AG04450 (cell line): Measurements from ENCODE around the gene AGBL3. TPM values are rescaled to one million over a fixed set of nuclear protein-coding genes. Genes with fewer than 3 reads are reported as not detected.

Experiments
- CTCF ChIA-PET: fragments of 300-600, 350-600 bp; formaldehyde crosslinking; extraction: SDS; loops from one replicate; lab custom pipeline; 2022; ENCODE audit warnings: antibody characterized with exemption, inconsistent platforms; lab: Charles Lee
- POLR2A ChIA-PET: fragments of 350-600 bp; formaldehyde crosslinking; extraction: SDS; loops from one replicate; lab custom pipeline; 2021; ENCODE audit warnings: antibody characterized with exemption, inconsistent platforms; lab: Yijun Ruan, JAX
- DNase-seq: peaks from one replicate; pipeline ENCODE4 v3.0.0-alpha.2; 2011; ENCODE audit warnings: low read depth, low spot score
- H3K27ac ChIP-seq: one replicate; pipeline ENCODE4 v1.5.1; 2012; ENCODE audit warnings: low read depth, low read length, control low read depth
- H3K27me3 ChIP-seq: one replicate; pipeline ENCODE4 v1.6.0; 2012; ENCODE audit warnings: low read length; ENCODE audit not compliant: control insufficient read depth, insufficient read depth
- H3K4me3 ChIP-seq: 2 replicates; pipeline ENCODE4 v1.5.1; 2011; ENCODE audit warnings: mild to moderate bottlenecking, low read depth, low read length, control low read depth
- H3K9me3 ChIP-seq: 2 replicates; pipeline ENCODE4 v1.5.1; 2012; ENCODE audit warnings: low read length; ENCODE audit not compliant: control insufficient read depth, insufficient read depth
- polyA plus RNA-seq: library from polyadenylated mRNA; depleted of rRNA; stranded (reverse); fragments of >200 nt; gene quantifications from 2 replicates; pipeline ENCODE4 v1.2.3, GENCODE V29; 2011
- TF ChIP-seq, protein P1 (sequence below): IDR thresholded peaks from 2 replicates; pipeline ENCODE4 v1.5.1; 2011; ENCODE audit warnings: low read depth, low read length, control low read depth, inconsistent platforms

Gene AGBL3
- polyA plus RNA-seq, 1 experiment: 0.38 TPM

DNA sequence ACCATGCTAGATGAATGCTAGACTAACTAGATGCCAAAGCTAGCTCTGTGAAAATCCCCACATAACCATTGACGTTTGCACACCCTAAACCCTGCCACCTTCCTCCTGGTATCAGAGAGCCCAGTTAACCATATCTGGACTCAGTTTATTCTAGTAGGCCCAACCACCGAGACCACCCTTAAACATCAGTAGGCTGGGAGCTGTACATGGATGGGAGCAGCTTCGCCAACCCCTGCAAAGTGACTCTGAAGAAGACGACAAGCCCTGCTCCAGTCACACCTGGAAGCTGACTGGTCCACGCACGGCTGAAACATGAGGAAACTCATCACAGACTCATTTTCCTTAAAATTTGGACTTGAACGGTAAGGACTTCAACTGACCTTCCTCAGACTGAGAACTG is 188.6 kb downstream of the AGBL3 start:
- TF ChIP-seq, protein P1, sequence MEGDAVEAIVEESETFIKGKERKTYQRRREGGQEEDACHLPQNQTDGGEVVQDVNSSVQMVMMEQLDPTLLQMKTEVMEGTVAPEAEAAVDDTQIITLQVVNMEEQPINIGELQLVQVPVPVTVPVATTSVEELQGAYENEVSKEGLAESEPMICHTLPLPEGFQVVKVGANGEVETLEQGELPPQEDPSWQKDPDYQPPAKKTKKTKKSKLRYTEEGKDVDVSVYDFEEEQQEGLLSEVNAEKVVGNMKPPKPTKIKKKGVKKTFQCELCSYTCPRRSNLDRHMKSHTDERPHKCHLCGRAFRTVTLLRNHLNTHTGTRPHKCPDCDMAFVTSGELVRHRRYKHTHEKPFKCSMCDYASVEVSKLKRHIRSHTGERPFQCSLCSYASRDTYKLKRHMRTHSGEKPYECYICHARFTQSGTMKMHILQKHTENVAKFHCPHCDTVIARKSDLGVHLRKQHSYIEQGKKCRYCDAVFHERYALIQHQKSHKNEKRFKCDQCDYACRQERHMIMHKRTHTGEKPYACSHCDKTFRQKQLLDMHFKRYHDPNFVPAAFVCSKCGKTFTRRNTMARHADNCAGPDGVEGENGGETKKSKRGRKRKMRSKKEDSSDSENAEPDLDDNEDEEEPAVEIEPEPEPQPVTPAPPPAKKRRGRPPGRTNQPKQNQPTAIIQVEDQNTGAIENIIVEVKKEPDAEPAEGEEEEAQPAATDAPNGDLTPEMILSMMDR: no peak
- H3K9me3 ChIP-seq: peaks cover 6% of the 10 kb centered on the region; the same call in 1 of the 2 replicates
- ChIA-PET CTCF (no interaction called here), POLR2A (no interaction called here)
- no peaks in the 10 kb centered on the region for H3K27me3 ChIP-seq
- H3K27ac ChIP-seq: no peak overlapping the region
- no peak for DNase-seq
- no peak overlapping the region for H3K4me3 ChIP-seq

DNA sequence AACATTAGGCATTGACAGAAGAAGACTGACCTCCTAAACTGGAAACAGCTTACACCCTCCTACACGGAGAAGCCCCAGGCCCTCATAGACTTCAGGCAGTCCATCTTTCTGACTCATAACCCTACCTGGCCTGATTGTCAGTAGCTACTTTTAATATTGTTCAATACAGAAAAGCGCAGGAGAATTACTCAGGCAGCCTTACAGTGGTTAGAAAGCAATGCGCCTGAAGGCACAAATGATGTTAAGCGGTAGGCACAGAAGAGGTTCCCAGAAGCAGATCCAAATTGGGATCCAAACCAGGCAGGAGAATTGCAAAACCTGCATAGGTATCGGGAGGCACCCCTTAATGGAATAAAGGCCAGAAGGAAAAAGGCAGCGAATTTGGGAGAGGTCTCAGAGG is 189.6 kb downstream of the AGBL3 start:
- TF ChIP-seq, protein P1: no peak
- CTCF ChIA-PET: no interaction called here
- H3K27me3 ChIP-seq: no peaks in the 10 kb centered on the region
- no peak overlapping the region for H3K27ac ChIP-seq
- H3K9me3 ChIP-seq: peaks cover 11% of the 10 kb centered on the region; the same call in 1 of the 2 replicates
- POLR2A ChIA-PET: no interaction called here
- DNase-seq: no peak
- no peak overlapping the region for H3K4me3 ChIP-seq

DNA sequence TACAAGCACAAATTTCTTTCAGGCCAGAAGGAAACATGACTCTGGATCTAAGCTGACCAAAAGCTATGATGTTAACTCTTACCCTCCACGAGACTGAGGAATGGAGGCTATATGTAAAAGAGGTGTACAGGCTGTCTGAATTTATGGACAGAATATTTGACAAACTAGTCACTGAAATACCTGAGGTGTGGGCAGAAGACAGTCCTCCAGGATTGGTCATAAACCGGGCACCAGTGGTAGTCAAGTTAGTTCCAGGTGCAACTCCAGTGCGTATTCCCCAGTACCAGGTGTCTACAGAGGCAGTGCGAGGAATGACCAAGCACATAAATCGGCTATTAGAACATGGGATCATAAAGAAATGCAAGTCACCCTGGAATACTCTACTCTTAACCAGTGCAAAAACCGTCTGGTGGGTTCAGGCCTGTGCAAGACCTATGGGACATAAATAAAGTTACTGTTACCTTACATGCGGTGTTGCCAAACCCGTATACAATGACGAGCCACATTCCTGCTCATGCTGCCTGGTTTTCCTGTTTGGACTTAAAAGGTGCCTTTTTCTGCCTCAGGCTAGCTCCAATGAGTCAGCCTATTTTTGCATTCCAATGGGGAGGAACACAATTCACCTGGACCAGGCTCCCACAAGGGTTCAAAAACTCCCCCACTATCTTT is 190.9 kb downstream of the AGBL3 start:
- H3K9me3 ChIP-seq: peaks cover 19% of the 10 kb centered on the region
- H3K27ac ChIP-seq: no peak overlapping the region
- no peak overlapping the region for H3K4me3 ChIP-seq
- ChIA-PET POLR2A (no interaction called here), CTCF (no interaction called here)
- no peak for DNase-seq
- TF ChIP-seq, protein P1: no peak
- no peaks in the 10 kb centered on the region for H3K27me3 ChIP-seq

DNA sequence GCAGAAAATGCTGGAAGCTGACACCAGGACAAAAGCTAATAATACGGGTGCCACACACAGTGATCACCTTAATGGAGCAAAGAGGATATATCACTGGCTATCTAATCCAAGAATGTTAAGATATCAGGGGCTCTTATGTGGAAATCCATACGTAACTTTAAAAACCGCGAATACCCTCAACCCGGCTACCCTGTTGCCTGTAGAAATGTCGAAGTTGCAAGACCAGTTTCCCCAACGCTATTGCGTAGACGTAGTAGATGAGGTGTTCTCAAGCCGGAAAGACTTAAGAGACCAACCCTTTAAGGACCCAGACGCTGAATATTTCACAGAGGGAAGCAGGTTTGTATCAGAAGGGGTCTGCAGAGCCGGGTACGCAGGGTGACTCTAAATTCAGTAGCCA is 192.1 kb downstream of the AGBL3 start:
- TF ChIP-seq, protein P1: no peak
- H3K4me3 ChIP-seq: no peak overlapping the region
- no peaks in the 10 kb centered on the region for H3K27me3 ChIP-seq
- no peak overlapping the region for H3K27ac ChIP-seq
- ChIA-PET CTCF (interaction anchor here (1.4 kb wide), 1 partner anchor 96 kb away, joined by 3 read pairs; no protein-coding TSS in a partner anchor), POLR2A (no interaction called here)
- peaks cover 29% of the 10 kb centered on the region for H3K9me3 ChIP-seq
- no peak for DNase-seq

DNA sequence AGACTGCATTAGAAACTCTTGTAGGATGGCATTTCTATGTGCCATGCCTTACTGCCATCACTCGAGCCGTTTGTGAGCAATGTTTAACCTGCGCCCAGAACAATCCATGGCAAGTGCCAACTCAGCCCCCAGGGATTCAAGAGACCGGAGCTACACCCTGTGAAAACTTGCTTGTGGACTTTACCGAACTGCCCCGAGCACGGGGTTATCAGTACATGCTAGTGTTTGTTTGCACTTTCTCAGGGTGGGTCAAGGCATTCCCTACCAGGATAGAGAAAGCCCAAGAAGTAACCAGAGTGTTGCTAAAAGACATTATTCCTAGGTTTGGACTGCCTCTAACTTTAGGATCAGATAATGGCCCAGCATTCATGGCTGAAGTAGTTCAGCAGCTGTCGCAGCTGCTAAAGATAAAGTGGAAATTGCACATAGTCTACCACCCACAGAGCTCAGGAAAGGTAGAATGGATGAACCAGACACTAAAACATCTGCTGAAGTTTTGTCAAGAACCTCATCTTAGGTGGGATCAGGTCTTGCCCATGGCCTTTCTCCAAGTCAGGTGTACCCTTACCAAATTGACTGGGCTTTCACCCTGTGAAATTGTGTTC is 193.1 kb downstream of the AGBL3 start:
- ChIA-PET CTCF (interaction anchor here (0.6 to 1.8 kb wide), 3 partner anchors 9 to 196 kb away, joined by 4 to 5 read pairs (median 4); partner anchors contain the start of gene CYREN), POLR2A (no interaction called here)
- Histone ChIP-seq H3K27me3 (no peaks in the 10 kb centered on the region), H3K27ac (no peak overlapping the region), H3K9me3 (peaks cover 32% of the 10 kb centered on the region), H3K4me3 (no peak overlapping the region)
- TF ChIP-seq, protein P1: no peak
- DNase-seq: no peak
